Tibial artery (tissue), 4 donors: ENCODE results near the gene MSH3.

ENCODE experiments used
- DNase-seq, 2 donors: peaks; one replicate each; pipeline ENCODE4 v3.0.0-alpha.2; 2019
- H3K27ac ChIP-seq, 2 donors: fragments of 200-600 bp; sonication (generic) in 1 of 2; 1 replicate in 1 of 2; 2 replicates in 1 of 2; pipeline ENCODE4 v1.5.1; 2018 to 2019; ENCODE audit warnings: mild to moderate bottlenecking in 1 of 2
- H3K27me3 ChIP-seq, 2 donors: fragments of 200-600 bp; sonication (generic) in 1 of 2; one replicate each; pipeline versions ENCODE4 v1.5.1 to v1.6.0; 2016 to 2019
- H3K36me3 ChIP-seq, 3 donors: fragments of 200-600 bp; sonication (generic) in 2 of 3; one replicate each; pipeline ENCODE4 v1.5.1; 2016 to 2019; ENCODE audit warnings: mild to moderate bottlenecking in 2 of 3
- H3K4me1 ChIP-seq, 4 donors: fragments of 200-600 bp; sonication (generic) in 2 of 4; 1 replicate in 3 of 4; 2 replicates in 1 of 4; pipeline ENCODE4 v1.5.1; 2016 to 2019
- H3K4me3 ChIP-seq, 2 donors: fragments of 200-600 bp; sonication (generic) in 1 of 2; 1 replicate in 1 of 2; 2 replicates in 1 of 2; pipeline ENCODE4 v1.5.1; 2018 to 2019; ENCODE audit warnings: mild to moderate bottlenecking in 2 of 2
- H3K9me3 ChIP-seq, 3 donors: fragments of 200-600 bp; sonication (generic) in 1 of 3; one replicate each; pipeline ENCODE4 v1.5.1; 2016 to 2019
- CTCF ChIP-seq, 2 experiments: fragments of 200-600 bp in 1 of 2; fragments of 450-650 bp in 1 of 2; IDR thresholded peaks; one replicate each; pipeline ENCODE4 v1.5.1; 2017 to 2019; ENCODE audit warnings: antibody characterized with exemption in 2 of 2, mild to moderate bottlenecking in 1 of 2, moderate library complexity in 1 of 2
- intact Hi-C: fragments of 100-400 bp; cut with DNase I; formaldehyde crosslinking; loops from one replicate; pipeline ENCODE4 v1.15.0; 2023; ENCODE audit warnings: low total_unique reads

MSH3 gene

DNA sequence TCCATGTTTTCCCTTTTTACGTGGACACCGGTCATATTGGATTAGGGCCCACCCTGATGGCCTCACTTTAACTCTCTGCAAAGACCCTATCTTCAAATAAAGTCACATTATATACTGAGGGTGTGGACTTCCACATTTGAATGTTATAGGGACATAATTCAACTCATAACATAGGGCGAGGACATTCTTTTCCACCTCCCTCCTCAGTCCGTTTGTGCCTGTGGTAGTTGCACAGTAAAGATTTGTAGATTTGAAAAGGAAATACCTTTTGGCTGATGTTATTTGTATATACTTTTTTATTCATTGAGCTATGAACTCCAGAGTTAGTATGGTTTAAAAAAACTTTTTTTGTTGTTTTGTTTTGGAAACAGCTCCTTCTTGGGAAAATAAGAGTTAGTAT, 51.3 kb downstream of the MSH3 start:
- intact Hi-C loops = no loop called here
- no peak for DNase-seq
- H3K27me3 ChIP-seq = no peaks in the 10 kb centered on the region
- H3K36me3 ChIP-seq = peaks cover 0 to 42% (median 20%) of the 10 kb centered on the region in 3 donors
- peaks cover 0 to 8% (median 0%) of the 10 kb centered on the region in 4 donors for H3K4me1 ChIP-seq
- no peak overlapping the region for H3K4me3 ChIP-seq
- no peaks in the 10 kb centered on the region for H3K9me3 ChIP-seq
- TF ChIP-seq CTCF (IDR thresholded peaks at IDR 0.05) = no peak
- H3K27ac ChIP-seq = no peak overlapping the region

GRCh38 chr5:80706835-80707447, 52.5 kb downstream of the MSH3 start:
- Histone ChIP-seq H3K27ac (no peak overlapping the region), H3K4me1 (peaks cover 0 to 8% (median 0%) of the 10 kb centered on the region in 4 donors), H3K36me3 (peaks cover 0 to 38% (median 25%) of the 10 kb centered on the region in 3 donors), H3K27me3 (no peaks in the 10 kb centered on the region), H3K9me3 (no peaks in the 10 kb centered on the region), H3K4me3 (no peak overlapping the region)
- TF ChIP-seq CTCF (IDR thresholded peaks at IDR 0.05) = no peak
- DNase-seq = no peak
- intact Hi-C loops = no loop called here

DNA sequence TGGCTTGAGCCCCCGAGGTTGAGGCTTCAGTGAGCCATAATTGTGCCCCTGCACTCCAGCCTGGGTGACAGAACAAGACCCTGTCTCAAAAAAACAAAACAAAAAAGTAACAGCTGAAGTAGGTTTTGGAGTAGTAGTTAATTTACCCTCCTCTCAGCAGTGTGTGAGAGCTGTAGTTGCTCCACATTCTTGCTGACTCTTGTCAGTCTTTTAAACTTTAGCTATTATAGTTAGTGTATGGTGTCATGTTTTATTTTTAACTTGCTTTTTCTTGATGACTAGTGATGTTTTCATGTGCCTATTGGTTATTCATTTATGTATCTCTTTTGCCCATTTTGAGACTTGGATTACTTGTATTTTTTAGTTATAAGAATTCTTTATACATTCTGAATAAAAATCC, 53.2 kb downstream of the MSH3 start:
- no peak overlapping the region for H3K27ac ChIP-seq
- no peaks in the 10 kb centered on the region for H3K27me3 ChIP-seq
- no peak for DNase-seq
- H3K4me3 ChIP-seq = no peak overlapping the region
- peaks cover 0 to 31% (median 22%) of the 10 kb centered on the region in 3 donors for H3K36me3 ChIP-seq
- TF ChIP-seq CTCF (IDR thresholded peaks at IDR 0.05) = no peak
- H3K9me3 ChIP-seq = no peaks in the 10 kb centered on the region
- intact Hi-C loops = no loop called here
- H3K4me1 ChIP-seq = peaks cover 0 to 8% (median 0%) of the 10 kb centered on the region in 4 donors

- peaks cover 0 to 26% (median 22%) of the 10 kb centered on the region in 3 donors for H3K36me3 ChIP-seq
- peaks cover 0 to 8% (median 0%) of the 10 kb centered on the region in 4 donors for H3K4me1 ChIP-seq
- H3K27me3 ChIP-seq = no peaks in the 10 kb centered on the region
- no peak overlapping the region for H3K27ac ChIP-seq
- no peak for DNase-seq
- H3K4me3 ChIP-seq = no peak overlapping the region
- intact Hi-C loops = no loop called here
- TF ChIP-seq CTCF (IDR thresholded peaks at IDR 0.05) = no peak
- no peaks in the 10 kb centered on the region for H3K9me3 ChIP-seq
Observed at GRCh38 chr5:80711216-80711615, 56.8 kb downstream of the MSH3 start.

DNA sequence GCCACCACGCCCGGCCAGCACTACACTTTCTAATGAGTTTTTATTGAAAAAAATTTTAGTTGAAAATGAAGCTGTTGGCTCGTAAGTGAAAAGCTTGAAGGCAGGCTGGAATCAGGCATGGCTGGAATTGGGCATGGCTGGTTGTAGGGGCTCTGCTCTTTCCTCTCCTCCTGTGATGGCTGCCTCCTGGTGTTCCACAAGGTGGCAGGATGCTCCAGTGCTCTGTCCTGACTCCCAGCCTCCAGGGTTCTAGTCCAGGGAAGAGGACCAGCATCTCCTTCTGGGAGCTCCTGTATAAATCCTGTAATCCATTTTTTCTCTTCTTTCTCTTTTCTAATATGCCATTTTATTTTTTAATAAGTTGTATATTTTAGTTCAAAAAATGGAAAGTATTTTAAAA, 57.5 kb downstream of the MSH3 start:
- Histone ChIP-seq H3K4me1 (peaks cover 0 to 8% (median 0%) of the 10 kb centered on the region in 4 donors), H3K27ac (no peak overlapping the region), H3K4me3 (no peak overlapping the region), H3K27me3 (no peaks in the 10 kb centered on the region), H3K9me3 (no peaks in the 10 kb centered on the region), H3K36me3 (peaks cover 0 to 26% (median 26%) of the 10 kb centered on the region in 3 donors)
- intact Hi-C loops = no loop called here
- TF ChIP-seq CTCF (IDR thresholded peaks at IDR 0.05) = no peak
- DNase-seq = no peak
